KMS-11 (cell line): Measurements from ENCODE around the gene ITIH1.

Experiments
- H2AFZ ChIP-seq: fragments of 200-600 bp; sonication (generic); 2 replicates; pipeline ENCODE4 v1.6.1; 2016; ENCODE audit warnings: antibody characterized with exemption, mixed run types, low read depth
- H3K27ac ChIP-seq: fragments of 200-600 bp; sonication (generic); 2 replicates; pipeline ENCODE4 v1.6.1; 2016; ENCODE audit warnings: mild to moderate bottlenecking, mixed run types
- H3K27me3 ChIP-seq: fragments of 200-600 bp; sonication (generic); 2 replicates; pipeline ENCODE4 v1.6.1; 2017; ENCODE audit warnings: mild to moderate bottlenecking, low read depth, mixed run types, moderate library complexity; ENCODE audit not compliant: insufficient read depth
- H3K36me3 ChIP-seq: fragments of 200-600 bp; sonication (generic); 2 replicates; pipeline ENCODE4 v1.6.1; 2017; ENCODE audit warnings: mild to moderate bottlenecking, mixed run types; ENCODE audit not compliant: insufficient read depth
- H3K4me1 ChIP-seq: fragments of 200-600 bp; sonication (generic); 2 replicates; pipeline ENCODE4 v1.6.1; 2016; ENCODE audit warnings: mild to moderate bottlenecking, low read depth, mixed run types; ENCODE audit not compliant: poor library complexity, severe bottlenecking
- H3K4me2 ChIP-seq: fragments of 200-600 bp; sonication (generic); 2 replicates; pipeline ENCODE4 v1.7.0; 2016; ENCODE audit warnings: mild to moderate bottlenecking, mixed run types
- H3K4me3 ChIP-seq: fragments of 200-600 bp; sonication (generic); IDR thresholded peaks from 2 replicates; pipeline ENCODE4 v1.6.1; 2017; ENCODE audit warnings: low read depth, low read length, mixed read lengths; ENCODE audit not compliant: insufficient read depth
- H3K79me2 ChIP-seq: fragments of 200-600 bp; sonication (generic); 2 replicates; pipeline ENCODE4 v1.6.1; 2016; ENCODE audit warnings: low read depth, mixed run types; ENCODE audit not compliant: insufficient read depth
- H3K9ac ChIP-seq: fragments of 200-600 bp; sonication (generic); 2 replicates; pipeline ENCODE4 v1.6.1; 2016; ENCODE audit warnings: mild to moderate bottlenecking, mixed run types
- H4K20me1 ChIP-seq: fragments of 200-600 bp; sonication (generic); 2 replicates; pipeline ENCODE4 v1.6.1; 2016; ENCODE audit warnings: mild to moderate bottlenecking, mixed run types; ENCODE audit not compliant: insufficient read depth
- TF ChIP-seq, protein P1 (sequence below): fragments of 200-600 bp; sonication (generic); conservative IDR thresholded peaks from 2 replicates; pipeline ENCODE4 v1.6.1; 2017; ENCODE audit warnings: low read depth, mild to moderate bottlenecking, antibody characterized with exemption, low read length, moderate library complexity, mixed read lengths

ITIH1 gene

DNA sequence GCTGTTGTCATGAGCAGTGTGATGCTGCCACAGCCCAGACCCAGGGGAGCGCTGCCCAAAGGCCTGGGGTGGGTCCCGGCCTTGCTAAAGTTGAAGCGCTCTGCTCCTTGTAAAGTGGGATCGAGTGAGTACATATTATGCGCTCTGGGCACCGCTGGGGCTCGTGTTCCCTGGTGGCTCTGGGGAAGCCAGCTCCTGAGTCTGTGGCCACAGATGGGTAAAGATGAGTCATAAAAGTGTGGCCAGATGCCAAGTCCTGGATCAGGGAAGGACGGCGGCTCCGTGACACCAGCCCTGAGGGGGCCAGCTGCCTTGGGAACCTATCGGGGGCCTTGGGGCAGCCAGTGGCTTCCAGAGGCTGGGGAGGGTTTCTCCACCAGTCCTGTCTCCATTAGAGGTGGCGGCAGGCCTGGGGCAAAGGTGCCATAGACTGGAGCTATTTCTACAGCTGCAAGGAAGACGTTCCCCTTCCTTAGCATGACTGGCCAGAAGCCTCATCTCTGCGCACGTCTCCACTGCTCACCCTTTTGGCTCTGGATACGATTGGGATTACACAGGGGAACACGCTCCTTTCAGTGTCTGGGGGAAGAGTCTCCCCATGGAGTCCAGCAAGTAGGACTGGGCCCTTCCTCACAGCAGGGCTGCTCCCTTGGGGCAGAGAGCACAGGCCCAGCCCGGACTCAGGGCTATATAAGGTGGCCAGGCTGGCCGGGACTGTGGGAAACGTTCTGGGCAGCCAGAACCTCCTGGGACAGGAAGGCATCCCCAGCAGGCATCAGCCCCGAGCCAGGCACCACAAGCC is 54.3 kb downstream of the ITIH1 start:
- no peak overlapping the region for H2AFZ ChIP-seq
- H3K4me3 ChIP-seq: no peak overlapping the region
- H3K4me1 ChIP-seq: no peaks in the 10 kb centered on the region
- no peak overlapping the region for H3K4me2 ChIP-seq
- no peak overlapping the region for H3K27ac ChIP-seq
- H3K79me2 ChIP-seq: no peaks in the 10 kb centered on the region
- no peak overlapping the region for H3K9ac ChIP-seq
- H3K27me3 ChIP-seq: no peaks in the 10 kb centered on the region
- TF ChIP-seq, protein P1, sequence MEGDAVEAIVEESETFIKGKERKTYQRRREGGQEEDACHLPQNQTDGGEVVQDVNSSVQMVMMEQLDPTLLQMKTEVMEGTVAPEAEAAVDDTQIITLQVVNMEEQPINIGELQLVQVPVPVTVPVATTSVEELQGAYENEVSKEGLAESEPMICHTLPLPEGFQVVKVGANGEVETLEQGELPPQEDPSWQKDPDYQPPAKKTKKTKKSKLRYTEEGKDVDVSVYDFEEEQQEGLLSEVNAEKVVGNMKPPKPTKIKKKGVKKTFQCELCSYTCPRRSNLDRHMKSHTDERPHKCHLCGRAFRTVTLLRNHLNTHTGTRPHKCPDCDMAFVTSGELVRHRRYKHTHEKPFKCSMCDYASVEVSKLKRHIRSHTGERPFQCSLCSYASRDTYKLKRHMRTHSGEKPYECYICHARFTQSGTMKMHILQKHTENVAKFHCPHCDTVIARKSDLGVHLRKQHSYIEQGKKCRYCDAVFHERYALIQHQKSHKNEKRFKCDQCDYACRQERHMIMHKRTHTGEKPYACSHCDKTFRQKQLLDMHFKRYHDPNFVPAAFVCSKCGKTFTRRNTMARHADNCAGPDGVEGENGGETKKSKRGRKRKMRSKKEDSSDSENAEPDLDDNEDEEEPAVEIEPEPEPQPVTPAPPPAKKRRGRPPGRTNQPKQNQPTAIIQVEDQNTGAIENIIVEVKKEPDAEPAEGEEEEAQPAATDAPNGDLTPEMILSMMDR: no peak
- H4K20me1 ChIP-seq: no peaks in the 10 kb centered on the region
- no peaks in the 10 kb centered on the region for H3K36me3 ChIP-seq

DNA sequence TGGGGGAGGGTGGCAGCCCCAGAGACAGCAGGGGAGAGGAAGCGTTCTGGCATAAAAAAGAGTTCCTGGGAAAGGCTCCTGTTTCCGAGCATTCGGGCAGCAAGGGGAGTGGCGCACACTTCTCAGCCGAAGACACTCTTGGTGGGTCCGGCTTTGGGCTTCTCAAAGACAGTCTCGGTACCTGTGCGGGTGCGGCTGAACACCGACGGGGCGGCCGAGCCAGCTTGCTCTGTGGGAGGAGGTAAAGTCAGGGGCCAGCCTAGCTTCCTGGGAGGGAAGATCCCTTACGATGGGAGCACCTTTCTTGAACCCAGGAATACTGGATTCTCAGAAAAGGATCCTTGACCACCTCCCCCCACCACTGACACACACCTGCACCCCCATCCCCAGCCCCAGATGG is 55.8 kb downstream of the ITIH1 start:
- H2AFZ ChIP-seq: no peak overlapping the region
- no peak overlapping the region for H3K9ac ChIP-seq
- H3K4me2 ChIP-seq: no peak overlapping the region
- H3K4me1 ChIP-seq: no peaks in the 10 kb centered on the region
- no peak overlapping the region for H3K27ac ChIP-seq
- no peaks in the 10 kb centered on the region for H3K79me2 ChIP-seq
- H3K36me3 ChIP-seq: no peaks in the 10 kb centered on the region
- H4K20me1 ChIP-seq: no peaks in the 10 kb centered on the region
- no peak overlapping the region for H3K4me3 ChIP-seq
- TF ChIP-seq, protein P1: no peak
- H3K27me3 ChIP-seq: no peaks in the 10 kb centered on the region

DNA sequence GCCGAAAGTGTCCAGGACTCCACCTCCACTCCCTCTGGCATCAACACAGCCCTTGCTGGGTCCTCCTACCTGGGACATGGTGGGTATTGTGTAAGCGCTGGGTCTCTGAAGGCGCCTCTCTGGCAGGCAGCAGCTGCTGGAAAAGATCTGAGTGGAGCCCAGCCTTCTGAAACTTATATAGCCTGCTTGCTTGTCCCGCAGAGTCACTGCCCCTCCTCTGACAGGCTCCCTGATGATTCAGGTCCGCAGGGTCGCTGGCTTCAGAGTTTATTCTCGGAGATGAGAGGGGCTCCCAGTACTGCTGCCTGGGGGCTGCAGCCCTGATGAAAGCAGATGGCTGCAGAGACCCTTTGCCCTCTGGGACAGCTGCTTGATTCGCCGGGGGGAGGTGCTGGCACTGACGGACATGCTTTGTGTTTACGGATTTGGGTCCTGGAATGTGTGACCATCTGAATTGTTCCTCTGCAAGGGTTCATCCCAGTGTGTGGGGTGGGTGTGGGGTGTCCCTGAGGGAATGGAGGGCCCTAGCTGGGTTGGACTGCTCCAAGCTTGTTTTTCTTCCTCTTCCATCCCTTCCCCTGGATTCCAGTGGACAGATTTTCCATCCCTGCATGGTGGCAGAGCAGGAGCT is 57.6 kb downstream of the ITIH1 start, which contains the start of gene MUSTN1:
Gene MUSTN1, minus strand, starts transcription at position 149 of the 631 bp plus-strand sequence. Its CDS starts 71 bp downstream, at position 78.
- H3K27me3 ChIP-seq: no peaks in the 10 kb centered on the region
- H4K20me1 ChIP-seq: no peaks in the 10 kb centered on the region
- no peak within 1 kb of the TSS for H3K4me3 ChIP-seq
- H3K9ac ChIP-seq: no peak within 1 kb of the TSS
- H2AFZ ChIP-seq: no peak within 1 kb of the TSS
- no peaks in the 10 kb centered on the region for H3K36me3 ChIP-seq
- no peak within 1 kb of the TSS for H3K4me2 ChIP-seq
- TF ChIP-seq, protein P1: no peak
- no peaks in the 10 kb centered on the region for H3K79me2 ChIP-seq
- H3K27ac ChIP-seq: no peak within 1 kb of the TSS
- no peaks in the 10 kb centered on the region for H3K4me1 ChIP-seq

DNA sequence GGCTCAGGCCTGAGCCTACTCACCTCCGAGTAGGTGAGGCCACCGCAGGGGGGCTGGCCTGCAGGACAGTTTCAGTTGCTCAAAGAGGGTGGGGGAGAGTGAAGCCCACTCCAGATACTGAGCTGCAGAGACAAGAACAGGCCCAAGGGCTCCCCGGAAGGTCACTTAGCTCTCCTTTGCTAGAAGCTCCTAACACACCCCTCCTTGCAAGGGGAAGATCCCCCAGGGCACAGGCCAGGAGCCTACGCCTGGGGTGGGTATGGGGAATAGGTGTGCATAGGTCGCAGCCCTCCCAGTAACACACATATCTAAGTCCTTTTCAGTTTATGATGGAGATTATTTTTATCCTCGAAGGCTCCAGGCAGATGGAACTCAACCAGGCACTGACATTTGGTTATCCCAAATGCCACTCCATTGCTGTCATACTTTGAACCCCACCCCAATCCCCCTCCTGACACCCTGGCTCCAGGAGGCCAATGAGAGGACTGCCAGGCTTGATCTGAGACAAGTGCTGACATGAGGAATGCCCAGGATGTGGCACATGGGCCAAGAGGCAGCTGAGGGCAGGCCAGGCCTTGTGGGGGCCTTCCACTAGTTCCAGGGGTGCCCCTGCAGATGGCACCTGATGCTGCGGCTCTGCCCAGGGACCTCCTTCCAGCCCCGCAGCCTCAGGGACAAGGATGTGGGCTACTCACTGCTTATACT is 58.5 kb downstream of the ITIH1 start:
- no peak overlapping the region for H3K4me3 ChIP-seq
- no peaks in the 10 kb centered on the region for H3K27me3 ChIP-seq
- H3K4me1 ChIP-seq: no peaks in the 10 kb centered on the region
- no peaks in the 10 kb centered on the region for H3K79me2 ChIP-seq
- TF ChIP-seq, protein P1: no peak
- H3K9ac ChIP-seq: no peak overlapping the region
- no peak overlapping the region for H3K27ac ChIP-seq
- H3K36me3 ChIP-seq: no peaks in the 10 kb centered on the region
- H3K4me2 ChIP-seq: no peak overlapping the region
- no peaks in the 10 kb centered on the region for H4K20me1 ChIP-seq
- H2AFZ ChIP-seq: no peak overlapping the region
